ENCODE results near the gene KDM1B.

The KDM1B gene, protein sequence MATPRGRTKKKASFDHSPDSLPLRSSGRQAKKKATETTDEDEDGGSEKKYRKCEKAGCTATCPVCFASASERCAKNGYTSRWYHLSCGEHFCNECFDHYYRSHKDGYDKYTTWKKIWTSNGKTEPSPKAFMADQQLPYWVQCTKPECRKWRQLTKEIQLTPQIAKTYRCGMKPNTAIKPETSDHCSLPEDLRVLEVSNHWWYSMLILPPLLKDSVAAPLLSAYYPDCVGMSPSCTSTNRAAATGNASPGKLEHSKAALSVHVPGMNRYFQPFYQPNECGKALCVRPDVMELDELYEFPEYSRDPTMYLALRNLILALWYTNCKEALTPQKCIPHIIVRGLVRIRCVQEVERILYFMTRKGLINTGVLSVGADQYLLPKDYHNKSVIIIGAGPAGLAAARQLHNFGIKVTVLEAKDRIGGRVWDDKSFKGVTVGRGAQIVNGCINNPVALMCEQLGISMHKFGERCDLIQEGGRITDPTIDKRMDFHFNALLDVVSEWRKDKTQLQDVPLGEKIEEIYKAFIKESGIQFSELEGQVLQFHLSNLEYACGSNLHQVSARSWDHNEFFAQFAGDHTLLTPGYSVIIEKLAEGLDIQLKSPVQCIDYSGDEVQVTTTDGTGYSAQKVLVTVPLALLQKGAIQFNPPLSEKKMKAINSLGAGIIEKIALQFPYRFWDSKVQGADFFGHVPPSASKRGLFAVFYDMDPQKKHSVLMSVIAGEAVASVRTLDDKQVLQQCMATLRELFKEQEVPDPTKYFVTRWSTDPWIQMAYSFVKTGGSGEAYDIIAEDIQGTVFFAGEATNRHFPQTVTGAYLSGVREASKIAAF

DNA sequence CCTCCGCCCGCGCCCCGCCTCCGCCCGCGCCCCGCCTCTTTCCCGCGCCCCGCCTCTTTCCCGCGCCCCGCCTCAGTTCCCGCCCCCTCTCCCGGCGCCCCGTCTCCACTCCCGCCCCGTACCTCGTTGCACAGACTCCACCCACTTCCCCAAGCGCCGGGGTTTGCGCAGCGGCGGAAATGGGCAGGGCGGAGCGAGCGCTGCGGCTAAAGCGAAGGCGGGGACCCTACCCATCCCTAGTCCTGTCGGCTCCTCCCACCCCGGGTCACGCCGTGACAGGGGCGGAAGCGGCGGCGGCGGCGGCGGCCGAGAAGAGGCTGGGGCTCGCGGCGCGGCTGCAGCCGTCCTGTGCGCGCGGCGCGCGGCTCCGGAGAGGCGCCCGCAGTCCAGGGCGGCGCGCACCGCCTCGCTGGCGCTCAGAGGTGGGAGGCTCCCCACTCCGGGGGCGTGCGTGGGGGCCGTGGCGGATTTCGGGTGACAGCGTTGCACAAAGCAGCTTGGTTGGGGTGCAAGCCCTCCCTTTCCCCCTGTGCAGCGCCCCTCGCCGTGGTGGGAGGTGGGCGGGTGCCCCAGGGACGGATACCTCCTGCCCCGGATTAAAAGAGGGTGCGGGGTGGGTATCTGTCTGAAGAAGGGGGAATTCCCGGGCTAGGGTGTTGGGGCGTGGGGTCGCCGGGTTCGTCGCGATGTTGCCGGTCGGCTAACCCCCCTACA lies at the start of gene KDM1B:
Gene KDM1B (plus strand): TSS at position 273 of the 714 bp plus-strand sequence. CDS start 4,474 bp downstream, outside the sequence.
- DNase-seq, result peak; percentile 96 to 98

DNA sequence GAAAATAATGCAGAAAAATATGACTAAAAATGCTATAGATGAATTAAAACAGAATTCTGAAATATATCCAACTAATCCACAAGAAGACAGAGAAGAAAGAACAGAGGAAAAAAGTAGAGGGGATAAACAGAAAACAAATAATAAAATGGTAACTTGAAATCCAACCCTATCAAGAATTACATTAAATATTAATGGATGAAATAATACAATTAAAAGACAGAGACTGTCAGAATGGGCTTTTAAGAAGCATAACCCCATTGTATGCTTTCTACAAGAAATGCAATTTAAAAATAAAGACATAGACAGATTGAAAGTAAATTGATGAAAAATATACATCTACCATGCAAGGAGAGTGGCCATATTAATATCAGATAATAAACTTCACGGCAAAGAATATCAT lies 48.2 kb upstream of the KDM1B start:
- DNase-seq, result no peak

DNA sequence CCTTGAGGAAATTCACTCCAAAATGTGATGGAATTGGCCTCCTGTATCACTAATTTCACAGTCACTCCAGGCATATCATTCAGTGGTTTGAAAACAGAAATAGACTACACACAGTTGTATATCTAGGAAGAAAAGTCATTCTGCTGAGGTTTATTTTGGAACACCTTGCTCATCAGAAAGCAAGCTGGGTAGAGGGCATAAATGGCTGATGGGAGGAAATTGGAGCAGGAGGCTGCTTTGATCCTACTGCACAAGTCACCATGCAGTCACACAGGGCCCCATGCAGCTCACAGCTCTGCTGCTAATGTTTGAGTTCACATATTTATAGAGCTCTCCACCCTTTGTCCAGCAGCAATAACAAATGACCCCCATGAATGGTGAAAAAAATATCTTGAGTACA lies 45.1 kb upstream of the KDM1B start:
- no peak for DNase-seq

DNA sequence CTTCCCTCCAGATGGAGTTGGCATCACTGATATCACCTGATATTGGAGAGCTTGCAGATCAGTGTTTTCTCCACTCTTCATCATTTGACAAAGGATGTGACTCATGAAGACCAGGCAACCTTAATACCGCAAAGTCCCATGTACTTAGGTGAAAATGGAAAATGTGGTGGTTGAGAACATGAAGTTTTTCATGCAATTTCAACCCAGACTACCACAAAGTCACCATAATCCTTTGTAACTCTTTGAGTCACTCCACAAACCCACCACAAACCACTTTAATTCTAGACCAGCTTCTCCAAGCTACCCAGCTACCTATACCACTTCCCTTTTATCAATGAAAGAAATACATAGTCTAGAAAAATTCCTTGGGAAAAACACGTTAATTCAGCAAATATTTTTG lies 39.9 kb upstream of the KDM1B start:
- DNase-seq, result no peak

DNA sequence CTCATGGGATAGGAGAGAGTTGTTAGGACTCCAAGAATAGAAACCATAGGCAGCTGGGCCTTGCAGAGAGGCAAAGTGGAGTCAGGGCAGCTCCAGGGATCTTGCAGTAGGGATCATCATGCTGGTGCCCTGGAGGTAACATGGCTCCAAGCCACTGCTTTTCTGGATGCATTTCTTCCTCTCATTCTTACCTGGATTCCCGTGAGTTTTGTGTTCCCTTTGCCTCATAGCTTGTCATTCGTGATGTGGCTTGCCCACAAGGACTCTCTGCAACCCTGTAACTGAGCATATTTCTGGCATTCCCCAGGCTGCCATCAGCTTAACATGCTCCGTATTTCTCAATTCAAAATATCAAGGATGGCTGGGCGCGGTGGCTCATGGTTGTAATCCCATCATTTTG lies 38.1 kb upstream of the KDM1B start:
- DNase-seq, result no peak

DNA sequence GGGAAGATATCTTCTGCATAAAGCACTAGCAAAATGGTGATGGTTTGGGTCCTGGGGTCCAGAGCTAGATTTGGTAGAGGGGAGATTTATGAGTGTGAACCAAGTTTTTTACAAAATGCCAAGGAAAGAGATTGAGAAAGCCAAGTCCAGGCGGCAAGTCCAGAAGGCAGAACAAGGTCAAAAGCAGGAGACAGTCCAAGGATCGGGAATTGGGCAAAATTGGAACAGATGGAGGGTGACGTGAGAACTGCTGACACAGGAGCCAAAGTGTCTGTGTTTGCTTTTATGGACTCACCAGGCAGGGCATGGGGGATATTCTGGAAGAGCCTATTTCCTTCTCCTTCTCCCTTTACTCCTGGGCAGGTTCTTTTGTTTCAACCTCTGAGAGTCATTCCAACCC lies 36.9 kb upstream of the KDM1B start:
- no peak for DNase-seq

DNA sequence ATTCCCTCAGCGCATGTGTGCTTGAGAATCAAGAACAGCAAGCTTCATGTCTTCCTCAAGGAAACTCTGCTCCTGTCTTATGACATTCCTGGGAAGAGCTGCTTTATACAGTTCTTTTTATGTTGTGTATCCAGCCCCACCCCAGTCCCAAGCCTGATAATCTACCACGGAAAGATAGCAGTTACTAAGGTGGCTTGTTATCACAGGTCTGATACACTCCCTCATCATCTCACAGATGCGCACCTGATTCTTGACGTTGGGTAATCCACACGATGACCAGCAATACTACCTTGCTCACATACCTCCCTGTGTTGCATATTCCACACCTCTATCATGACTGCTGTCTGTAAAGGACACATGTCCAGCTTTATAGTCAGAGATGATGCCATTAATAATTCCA lies 36.0 kb upstream of the KDM1B start:
- no peak for DNase-seq

DNA sequence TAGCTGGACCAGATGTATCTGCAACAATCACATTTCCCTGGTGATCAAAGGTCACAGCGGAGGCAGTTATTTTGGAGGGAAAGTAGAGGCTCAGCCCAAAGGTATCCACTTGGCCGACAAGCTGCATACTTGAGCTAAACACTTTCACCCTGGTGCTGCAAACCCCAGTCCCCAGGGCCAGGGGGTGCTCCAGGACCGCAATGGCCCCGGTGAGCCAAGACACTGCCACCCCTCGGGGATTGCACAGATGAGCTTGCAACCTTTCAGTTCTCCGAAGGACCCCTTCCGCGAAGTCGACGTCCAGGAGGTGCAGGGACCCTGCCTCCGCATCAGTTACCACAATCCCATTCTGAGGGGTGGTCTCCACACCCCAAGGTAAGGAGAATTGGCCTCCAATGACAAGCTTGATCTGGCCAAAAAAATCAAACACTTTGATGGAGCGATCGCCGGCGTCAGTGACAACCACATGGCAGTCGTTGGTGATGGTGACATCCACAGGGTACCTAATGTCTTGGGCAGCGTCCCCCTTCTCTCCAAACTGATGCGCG lies 33.6 kb upstream of the KDM1B start:
- DNase-seq, result no peak

DNA sequence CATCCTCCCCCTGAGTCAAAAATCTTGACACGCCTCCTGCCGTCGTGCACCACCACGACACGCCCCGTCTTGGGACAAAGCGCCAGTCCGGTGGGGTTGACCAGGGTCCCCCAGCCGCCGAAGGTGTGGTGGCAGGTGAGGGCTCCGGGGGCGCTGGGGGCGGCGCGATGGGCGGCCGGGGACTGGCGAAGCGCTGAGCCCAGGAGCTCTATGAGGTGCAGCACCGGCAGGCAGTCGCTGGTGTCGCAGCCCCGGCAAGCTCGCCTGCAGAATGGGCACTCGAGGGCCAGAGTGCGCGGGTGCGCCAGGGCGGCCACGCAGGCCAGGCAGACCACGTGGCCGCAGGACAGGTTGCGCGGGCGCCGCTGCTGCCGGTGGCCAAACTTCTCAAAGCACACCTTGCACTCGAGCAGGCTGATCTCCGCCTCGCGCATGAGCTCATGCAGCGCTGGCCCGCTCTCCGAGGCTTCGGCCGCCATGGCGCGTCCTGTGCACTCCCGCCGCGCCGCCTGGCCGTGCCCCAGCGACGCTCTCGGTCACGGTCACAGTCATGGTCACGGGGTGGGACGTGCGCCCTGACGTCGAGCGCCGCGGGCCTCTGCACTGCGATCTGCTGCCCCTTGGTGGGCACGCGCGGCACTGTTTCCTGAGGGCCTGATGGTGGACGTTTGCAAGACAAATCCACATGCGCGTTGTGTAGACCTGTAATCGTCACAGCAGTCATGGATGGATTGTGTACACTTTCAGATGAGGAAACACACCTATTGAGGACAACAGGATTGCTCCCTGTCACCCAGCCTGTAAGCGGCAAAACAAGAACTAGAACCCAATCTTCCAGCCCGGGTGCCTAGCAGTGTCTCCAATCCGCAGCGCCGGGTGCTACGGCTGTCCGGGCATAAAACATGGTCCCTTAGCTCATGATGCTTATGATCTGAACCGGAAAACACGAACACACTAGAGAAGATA lies 32.8 kb upstream of the KDM1B start, which contains the start of gene NHLRC1:
Gene NHLRC1 (minus strand): TSS at position 550 of the 966 bp plus-strand sequence. CDS start 71 bp downstream, at position 479.
- peak; percentile 86 to 90 for DNase-seq

DNA sequence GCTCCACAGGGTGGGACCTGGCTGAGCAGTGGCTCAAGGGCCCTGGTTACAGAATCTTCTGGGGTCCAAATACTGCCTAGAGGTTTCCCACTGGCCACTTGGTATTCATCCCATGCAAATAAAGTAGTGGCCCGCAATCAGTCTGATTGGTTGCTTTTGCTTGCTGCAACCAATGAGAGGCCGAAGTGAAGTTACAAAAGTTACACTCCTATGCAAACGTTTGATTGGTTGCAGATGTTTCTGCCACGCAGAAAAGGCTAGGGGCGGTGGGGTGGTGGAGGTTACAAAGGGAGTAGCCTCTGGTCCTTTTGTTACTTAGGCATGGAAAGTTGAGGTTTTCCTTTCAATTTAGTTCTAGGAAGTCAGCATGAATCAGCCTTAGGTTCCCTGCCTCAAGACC lies 29.1 kb upstream of the KDM1B start:
- no peak for DNase-seq

DNA sequence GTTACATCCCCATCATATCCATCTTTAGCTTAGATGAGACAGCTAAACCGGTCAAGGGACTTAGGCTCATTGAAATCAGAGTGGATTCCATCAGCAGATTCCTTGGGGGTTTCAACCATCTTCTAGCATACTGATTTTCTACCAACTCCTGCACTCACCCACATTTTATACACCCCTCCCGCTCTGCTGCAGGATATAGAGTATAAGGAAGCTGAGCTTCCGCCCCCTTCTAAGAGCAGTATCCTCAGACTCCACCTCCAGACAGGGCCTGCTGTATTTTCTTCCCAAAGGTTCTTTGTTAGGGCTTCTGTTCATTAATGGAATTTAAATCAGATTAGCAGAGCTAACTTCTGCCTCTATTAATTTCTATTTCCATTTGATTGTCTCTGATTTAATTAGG lies 22.9 kb upstream of the KDM1B start:
- DNase-seq, result no peak

DNA sequence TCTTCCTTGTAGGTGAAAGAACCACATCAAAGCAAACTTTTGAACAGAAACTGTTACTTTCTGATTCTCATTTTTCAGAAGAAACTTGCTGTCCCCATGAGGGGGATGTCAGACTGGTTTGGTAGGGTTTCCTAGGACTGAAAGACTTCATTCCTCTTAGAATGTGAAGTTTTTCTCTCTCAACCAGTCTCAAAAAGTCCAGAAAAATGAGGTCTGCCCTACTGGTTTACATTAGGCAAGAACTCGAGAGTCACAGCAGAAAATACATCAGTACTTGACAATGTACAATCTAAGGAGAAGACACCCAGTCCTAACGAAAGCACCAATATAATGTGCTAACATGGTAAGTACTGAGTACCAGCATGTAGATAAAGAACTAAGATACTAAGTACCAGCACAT lies 20.1 kb upstream of the KDM1B start:
- DNase-seq, result no peak

DNA sequence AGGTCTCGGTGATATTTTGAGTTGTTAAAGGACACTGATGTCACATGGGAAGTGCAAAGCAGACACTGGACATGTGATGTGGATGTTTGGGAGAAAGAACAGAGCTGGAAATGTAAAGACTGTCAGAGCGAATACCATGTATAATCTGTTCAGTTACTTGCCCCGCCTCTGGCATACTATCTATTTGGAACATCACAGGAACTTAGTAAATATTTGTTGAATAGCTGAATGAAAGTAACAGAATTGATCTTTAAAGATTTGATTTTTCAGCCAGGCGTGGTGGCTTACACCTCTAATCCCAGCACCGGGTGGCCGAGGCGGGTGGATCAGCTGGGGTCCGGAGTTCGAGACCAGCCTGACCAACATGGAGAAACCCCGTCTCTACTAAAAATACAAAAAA lies 19.0 kb upstream of the KDM1B start:
- no peak for DNase-seq

DNA sequence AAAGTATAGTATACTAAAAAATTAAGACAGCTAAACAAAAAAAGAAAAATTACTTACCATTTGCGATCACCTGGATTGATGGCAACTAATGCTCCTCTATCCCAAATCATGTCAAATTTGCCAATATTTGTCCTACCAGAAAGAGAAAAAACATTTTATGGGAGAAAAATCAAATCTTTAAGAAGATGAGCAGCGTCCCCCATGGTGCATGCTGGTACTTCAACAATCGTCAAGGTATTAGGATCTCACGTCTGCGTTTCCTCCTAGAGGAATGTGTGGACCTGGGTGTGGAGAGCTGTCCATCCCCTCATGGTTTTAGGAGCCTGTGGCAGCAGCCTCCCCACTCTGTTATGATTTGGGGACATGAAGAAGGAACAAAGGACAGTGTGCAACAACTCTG lies 16.3 kb upstream of the KDM1B start:
- DNase-seq, result no peak

DNA sequence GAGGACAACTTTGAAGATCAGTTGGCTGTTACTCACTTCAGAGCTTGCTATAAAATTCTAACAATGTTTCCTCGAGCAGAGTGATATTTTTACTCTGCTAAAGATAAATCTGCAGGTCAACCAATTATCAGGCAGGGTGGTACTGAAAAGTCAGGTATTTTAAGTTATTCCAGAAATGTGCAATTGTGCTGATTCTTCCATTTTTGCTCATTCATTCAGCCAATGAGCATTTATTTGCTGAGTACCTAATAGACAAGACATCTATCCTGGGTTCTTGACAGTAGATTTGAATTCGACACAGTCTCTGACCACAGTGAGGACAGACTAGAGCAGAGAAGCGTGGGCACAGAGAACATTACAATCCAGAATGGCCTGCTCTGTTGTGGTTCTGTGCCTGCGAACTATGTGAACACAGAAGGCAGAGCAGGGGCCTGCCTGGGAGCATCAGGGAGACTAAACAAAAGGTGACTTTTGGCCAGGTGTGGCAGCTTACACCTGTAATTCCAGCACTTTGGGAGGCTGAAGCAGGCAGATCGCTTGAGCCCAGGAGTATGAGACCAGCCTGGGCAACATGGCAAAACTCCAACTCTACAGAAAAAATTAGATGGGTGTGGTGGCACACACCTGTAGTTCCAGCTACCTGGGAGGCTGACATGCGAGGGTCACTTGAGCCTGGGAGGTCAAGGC lies 15.1 kb upstream of the KDM1B start:
- no peak for DNase-seq

DNA sequence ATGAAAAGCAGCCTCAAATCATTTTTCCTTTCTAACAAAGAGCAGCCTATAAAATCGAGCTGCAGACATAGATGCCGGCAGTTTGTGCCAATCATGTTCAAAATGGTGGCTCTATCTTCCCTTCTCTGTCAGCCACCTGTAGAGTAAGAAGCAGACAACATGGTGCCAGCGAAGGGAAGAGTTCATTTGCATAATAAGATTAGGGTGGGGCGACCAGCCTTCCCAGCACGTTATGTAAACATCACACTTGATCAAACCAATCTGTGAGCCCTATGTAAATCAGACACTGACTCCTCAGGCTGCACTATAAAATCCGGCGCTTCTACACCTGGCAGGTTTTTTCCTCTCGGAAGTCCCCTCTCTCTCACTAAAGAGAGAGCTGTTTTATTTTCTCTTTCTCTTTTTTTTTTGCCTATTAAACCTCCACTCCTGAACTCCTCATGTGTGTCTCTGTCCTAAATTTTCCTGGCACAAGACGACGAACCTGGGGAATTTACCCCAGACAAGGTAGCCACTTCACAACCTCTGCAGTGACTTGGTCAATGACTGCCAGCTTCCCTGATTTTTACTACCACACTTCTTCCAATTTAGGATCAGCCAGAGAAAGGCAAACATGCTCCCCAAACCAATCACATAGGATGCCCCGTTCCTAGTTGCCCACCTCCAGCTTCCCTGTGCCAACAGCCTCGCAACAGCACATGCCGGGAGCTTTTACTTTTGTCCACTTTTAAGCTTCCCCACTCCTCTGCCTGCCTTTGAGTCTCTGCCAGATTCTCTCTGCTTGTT lies 13.2 kb upstream of the KDM1B start:
- peak in 1 of 2 experiments; percentile 66 for DNase-seq

DNA sequence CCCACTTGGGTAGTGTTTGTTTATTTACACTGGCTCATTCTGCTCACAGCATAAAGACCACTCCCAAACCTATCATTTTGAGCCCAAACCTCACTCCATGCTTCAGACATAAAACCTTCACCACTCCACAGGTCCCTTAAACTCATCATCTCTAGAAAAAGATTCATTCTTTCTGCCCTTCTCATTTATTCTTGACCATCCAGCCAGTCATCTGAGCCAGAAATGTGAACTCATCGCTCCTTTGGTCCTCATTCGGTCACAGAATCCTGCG lies 12.7 kb upstream of the KDM1B start:
- peak in 1 of 2 experiments; percentile 11 for DNase-seq

DNA sequence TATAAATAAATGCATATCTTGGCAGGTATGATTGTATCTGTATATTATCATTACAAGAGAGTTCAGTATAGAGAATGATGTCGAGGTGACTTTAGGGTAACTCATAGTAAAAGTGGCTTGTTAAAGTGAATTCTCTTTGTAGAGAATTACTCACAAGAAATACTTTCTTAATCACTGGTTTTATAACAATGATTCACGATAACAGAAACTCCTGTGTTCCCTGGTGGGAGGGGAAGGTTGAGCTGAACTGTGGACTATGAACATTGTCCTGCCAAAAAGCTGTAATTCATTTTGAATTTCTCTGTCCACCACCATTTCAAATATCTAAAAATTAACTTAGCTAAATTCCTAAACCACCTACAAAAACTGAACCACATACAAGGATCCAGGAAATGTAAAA lies 8.1 kb upstream of the KDM1B start:
- DNase-seq, result no peak

DNA sequence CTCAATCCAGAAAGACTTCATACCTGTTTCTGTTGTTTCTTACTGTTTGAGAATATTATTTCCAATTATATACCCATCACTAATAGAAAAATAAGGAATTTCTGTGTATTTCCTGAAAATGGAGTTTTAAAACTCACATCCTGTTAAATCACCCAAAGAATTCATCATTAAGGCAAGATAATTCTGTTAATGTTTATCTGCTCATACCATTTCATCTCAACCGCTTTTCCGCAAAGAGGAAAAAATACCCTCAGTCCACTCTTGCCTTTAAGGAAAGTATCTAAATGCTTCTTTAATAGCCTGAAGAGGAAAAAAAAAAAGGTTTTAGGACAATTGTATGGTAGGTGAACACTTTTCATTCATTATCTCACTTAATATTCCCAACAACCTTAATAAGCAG lies 7.6 kb upstream of the KDM1B start:
- no peak for DNase-seq

DNA sequence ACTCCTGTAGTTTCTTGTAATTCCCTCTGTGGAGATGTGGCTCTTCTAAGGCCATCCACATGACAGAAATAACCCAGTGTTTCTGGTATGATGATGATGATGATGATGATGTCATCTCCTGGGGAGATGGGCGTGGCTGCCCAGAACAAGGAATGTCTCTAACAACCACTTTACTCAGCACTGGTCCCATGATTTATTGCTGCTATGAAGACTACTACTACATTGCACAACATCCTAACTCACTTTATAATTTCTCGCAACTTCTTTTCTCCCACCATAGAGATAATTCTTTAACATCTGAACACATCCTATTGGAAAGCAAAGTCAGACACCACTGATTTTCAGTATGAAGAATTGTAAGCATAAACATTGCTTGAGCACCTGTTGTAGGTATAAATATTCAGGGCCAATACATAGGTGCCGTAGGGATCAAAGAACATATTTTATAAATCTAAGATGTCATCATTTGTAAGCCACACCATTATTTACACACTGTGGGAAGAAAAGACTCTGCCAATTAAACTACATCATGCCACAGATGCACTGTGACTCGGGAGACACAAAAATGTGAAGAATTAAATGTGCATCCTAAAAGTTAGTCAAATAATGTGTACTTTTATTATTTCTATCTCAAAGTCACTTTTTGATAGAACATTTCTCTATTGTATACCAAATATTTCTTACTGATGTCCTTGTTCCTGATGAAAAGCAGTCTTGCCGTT lies 6.8 kb upstream of the KDM1B start:
- no peak for DNase-seq
